Spleen (tissue), 7 donors: ENCODE results near the gene CD209.

ENCODE experiments used
- CTCF ChIP-seq, 11 experiments: fragments of 200-600 bp in 7 of 11; fragments of 450-650 bp in 4 of 11; sonication (generic) in 4 of 11; IDR thresholded peaks in 8 of 11; conservative IDR thresholded peaks in 3 of 11; 1 replicate in 7 of 11; 2 replicates in 4 of 11; pipeline versions ENCODE4 v1.4.0 to v1.8.0; 2016 to 2021; ENCODE audit warnings: antibody characterized with exemption in 11 of 11, inconsistent platforms in 4 of 11, mild to moderate bottlenecking in 1 of 11
- POLR2A ChIP-seq, 3 donors: fragments of 450-650 bp; IDR thresholded peaks; one replicate each; pipeline ENCODE4 v1.5.1; 2017; ENCODE audit warnings: antibody characterized with exemption in 3 of 3, mild to moderate bottlenecking in 1 of 3
- POLR2AphosphoS5 ChIP-seq, 3 donors: sonication (generic); formaldehyde crosslinking; IDR thresholded peaks; one replicate each; pipeline ENCODE4 v1.5.1; 2017; ENCODE audit warnings: antibody characterized with exemption in 3 of 3
- donor health status: DM: no; HTN: no; CAD: no; lungs with moderate emphysema.
- donor health status: DM: no; HTN: no; CAD: no.
- donor health status: DM: no; HTN: no; CAD: no.

GRCh38 chr19:7706955-7707456 is 40.3 kb downstream of the CD209 start:
- TF ChIP-seq CTCF (IDR thresholded peaks at IDR 0.05 in 8 of 11, conservative IDR thresholded peaks at IDR 0.05 in 3 of 11) (no peak), POLR2A (IDR thresholded peaks at IDR 0.05) (no peak), POLR2AphosphoS5 (IDR thresholded peaks at IDR 0.05) (peak in 2 of 3 donors; percentile 28 to 41)
